ENCODE data around the gene FLT3.

Gene FLT3

GRCh38 chr13:28048768-28049167 lies 51.6 kb downstream of the FLT3 start:
- TF ChIP-seq, protein P1, sequence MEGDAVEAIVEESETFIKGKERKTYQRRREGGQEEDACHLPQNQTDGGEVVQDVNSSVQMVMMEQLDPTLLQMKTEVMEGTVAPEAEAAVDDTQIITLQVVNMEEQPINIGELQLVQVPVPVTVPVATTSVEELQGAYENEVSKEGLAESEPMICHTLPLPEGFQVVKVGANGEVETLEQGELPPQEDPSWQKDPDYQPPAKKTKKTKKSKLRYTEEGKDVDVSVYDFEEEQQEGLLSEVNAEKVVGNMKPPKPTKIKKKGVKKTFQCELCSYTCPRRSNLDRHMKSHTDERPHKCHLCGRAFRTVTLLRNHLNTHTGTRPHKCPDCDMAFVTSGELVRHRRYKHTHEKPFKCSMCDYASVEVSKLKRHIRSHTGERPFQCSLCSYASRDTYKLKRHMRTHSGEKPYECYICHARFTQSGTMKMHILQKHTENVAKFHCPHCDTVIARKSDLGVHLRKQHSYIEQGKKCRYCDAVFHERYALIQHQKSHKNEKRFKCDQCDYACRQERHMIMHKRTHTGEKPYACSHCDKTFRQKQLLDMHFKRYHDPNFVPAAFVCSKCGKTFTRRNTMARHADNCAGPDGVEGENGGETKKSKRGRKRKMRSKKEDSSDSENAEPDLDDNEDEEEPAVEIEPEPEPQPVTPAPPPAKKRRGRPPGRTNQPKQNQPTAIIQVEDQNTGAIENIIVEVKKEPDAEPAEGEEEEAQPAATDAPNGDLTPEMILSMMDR (IDR thresholded peaks at IDR 0.05; ENCODE audit: insufficient read depth, low read length, poor library complexity, severe bottlenecking), result no peak
- no peak for DNase-seq (ENCODE audit: extremely low read depth, insufficient read length)
- Histone ChIP-seq H3K36me3 (ENCODE audit: control insufficient read depth, insufficient read depth, low read length) (no peaks in the 10 kb centered on the region), H3K27me3 (replicated peaks; ENCODE audit: control insufficient read depth, insufficient read depth, low read length) (no peaks in the 10 kb centered on the region), H3K4me3 (replicated peaks; ENCODE audit: low read depth, low read length) (peak overlapping the region; percentile 4; the same call in 1 of the 2 replicates)

- no peaks in the 10 kb centered on the region for H3K36me3 ChIP-seq (ENCODE audit: control insufficient read depth, insufficient read depth, low read length)
- TF ChIP-seq, protein P1 (IDR thresholded peaks at IDR 0.05; ENCODE audit: insufficient read depth, low read length, poor library complexity, severe bottlenecking), result no peak
- H3K4me3 ChIP-seq (replicated peaks; ENCODE audit: low read depth, low read length), result peak overlapping the region; percentile 10; the same call in 1 of the 2 replicates
- no peaks in the 10 kb centered on the region for H3K27me3 ChIP-seq (replicated peaks; ENCODE audit: control insufficient read depth, insufficient read depth, low read length)
- DNase-seq (ENCODE audit: extremely low read depth, insufficient read length), result peak; percentile 78
These were observed 52.5 kb downstream of the FLT3 start for GRCh38 chr13:28047757-28048388.

DNA sequence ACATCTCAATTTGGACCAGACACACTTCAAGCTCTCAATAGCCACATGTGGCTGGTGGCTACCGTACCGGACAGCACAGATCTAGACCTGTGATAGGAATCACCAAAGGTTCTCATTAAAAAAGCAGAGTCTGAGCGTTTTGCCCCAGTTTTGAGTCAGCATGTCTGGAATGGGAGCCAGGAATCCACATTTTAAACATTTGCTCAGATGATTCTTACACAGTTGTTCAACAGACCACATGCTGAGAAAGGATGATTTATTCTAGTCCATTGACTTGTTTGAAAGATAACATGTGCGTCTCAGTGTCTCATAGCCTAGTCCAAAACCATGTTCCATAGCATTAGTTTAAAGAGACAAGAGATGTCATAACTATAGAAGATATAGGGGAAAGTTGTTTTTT lies 53.4 kb downstream of the FLT3 start:
- Histone ChIP-seq H3K27me3 (replicated peaks; ENCODE audit: control insufficient read depth, insufficient read depth, low read length) (no peaks in the 10 kb centered on the region), H3K4me3 (replicated peaks; ENCODE audit: low read depth, low read length) (no peak overlapping the region), H3K36me3 (ENCODE audit: control insufficient read depth, insufficient read depth, low read length) (no peaks in the 10 kb centered on the region)
- TF ChIP-seq, protein P1 (IDR thresholded peaks at IDR 0.05; ENCODE audit: insufficient read depth, low read length, poor library complexity, severe bottlenecking), result no peak
- no peak for DNase-seq (ENCODE audit: extremely low read depth, insufficient read length)

GRCh38 chr13:28045861-28046260 lies 54.5 kb downstream of the FLT3 start:
- no peak for DNase-seq (ENCODE audit: extremely low read depth, insufficient read length)
- Histone ChIP-seq H3K4me3 (replicated peaks; ENCODE audit: low read depth, low read length) (no peak overlapping the region), H3K27me3 (replicated peaks; ENCODE audit: control insufficient read depth, insufficient read depth, low read length) (no peaks in the 10 kb centered on the region), H3K36me3 (ENCODE audit: control insufficient read depth, insufficient read depth, low read length) (no peaks in the 10 kb centered on the region)
- TF ChIP-seq, protein P1 (IDR thresholded peaks at IDR 0.05; ENCODE audit: insufficient read depth, low read length, poor library complexity, severe bottlenecking), result no peak

- DNase-seq (ENCODE audit: extremely low read depth, insufficient read length), result no peak
- no peak overlapping the region for H3K4me3 ChIP-seq (replicated peaks; ENCODE audit: low read depth, low read length)
- no peaks in the 10 kb centered on the region for H3K36me3 ChIP-seq (ENCODE audit: control insufficient read depth, insufficient read depth, low read length)
- TF ChIP-seq, protein P1 (IDR thresholded peaks at IDR 0.05; ENCODE audit: insufficient read depth, low read length, poor library complexity, severe bottlenecking), result no peak
- no peaks in the 10 kb centered on the region for H3K27me3 ChIP-seq (replicated peaks; ENCODE audit: control insufficient read depth, insufficient read depth, low read length)
These were observed 55.8 kb downstream of the FLT3 start for GRCh38 chr13:28044608-28045007.

GRCh38 chr13:28043224-28043623 lies 57.2 kb downstream of the FLT3 start:
- TF ChIP-seq, protein P1 (IDR thresholded peaks at IDR 0.05; ENCODE audit: insufficient read depth, low read length, poor library complexity, severe bottlenecking), result no peak
- no peaks in the 10 kb centered on the region for H3K36me3 ChIP-seq (ENCODE audit: control insufficient read depth, insufficient read depth, low read length)
- DNase-seq (ENCODE audit: extremely low read depth, insufficient read length), result no peak
- H3K4me3 ChIP-seq (replicated peaks; ENCODE audit: low read depth, low read length), result no peak overlapping the region
- H3K27me3 ChIP-seq (replicated peaks; ENCODE audit: control insufficient read depth, insufficient read depth, low read length), result no peaks in the 10 kb centered on the region

All from GM06990 (cell line).